NCI-H774 (cell line): ENCODE results near the gene SLC16A7.

Source experiments
- DNase-seq: peaks from one replicate; lab custom pipeline; 2025; lab: John Stamatoyannopoulos, UW

SLC16A7 gene

DNA sequence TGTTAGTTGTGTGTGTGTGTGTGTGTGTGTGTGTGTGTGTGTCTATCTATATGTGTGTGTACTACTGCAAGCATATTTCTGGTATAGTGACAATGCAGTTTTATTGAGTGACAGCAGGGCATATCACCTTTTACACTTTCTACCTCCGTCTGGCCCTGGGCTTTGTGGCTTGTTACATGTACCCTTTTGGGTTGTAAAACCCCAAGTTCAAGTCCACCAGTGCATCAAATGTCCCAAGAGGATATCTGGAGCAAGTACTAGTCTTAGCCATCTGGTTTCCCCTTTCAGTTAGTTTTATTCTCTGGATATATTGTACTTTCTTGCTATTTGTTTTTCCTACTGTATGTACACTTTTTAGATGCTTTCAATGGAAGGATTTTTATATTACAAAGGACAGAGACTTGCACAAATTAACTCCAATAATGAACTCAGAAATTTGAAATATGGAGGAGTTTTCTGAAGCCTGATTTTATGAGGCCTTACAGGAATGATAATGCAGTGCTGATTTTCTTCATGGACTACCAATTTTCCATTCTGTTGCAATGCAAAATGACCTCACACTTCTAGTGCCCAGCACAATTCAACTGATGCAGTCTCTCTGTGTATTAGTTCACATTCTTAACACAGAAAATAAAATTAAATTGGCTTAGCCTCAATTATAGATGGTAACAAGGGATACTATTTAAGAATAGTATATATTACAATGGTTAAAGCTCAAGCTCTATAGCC lies 29.1 kb downstream of the SLC16A7 start:
- no peak for DNase-seq

DNA sequence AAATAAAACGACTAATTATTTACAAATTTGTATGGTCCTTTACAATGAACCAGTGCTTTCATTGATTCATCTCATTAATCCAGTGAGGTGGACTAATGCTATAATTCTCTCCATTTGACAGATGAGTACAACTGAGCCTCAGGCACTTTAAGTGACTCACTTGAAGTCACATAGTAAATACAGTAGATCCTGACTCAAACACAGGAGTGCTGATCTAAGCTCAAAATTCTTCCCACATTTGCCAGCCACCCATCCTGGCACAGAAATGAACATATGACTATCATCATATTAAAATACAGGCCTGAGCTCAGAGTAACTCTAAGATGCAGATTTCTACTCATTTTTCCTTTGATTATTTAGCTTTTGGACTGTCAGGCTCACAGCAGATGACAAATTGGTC lies 30.6 kb downstream of the SLC16A7 start:
- no peak for DNase-seq

DNA sequence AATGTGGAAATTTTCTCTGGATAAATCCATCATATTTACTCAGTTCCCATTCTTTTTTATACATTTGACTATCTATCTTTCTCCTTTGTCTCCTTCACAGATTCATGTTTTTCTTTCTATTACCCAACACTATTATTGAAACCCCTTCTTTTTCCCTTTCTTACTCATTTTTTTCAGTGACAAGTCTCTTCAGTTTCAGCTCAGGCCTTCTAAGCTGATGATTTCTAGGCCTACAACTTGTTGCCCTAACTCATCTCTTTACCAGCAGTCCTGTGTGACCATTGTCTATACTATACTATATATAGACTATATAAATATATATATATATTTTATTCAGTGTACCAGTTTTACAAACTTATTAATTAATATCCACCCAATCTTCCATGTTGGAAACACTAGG lies 31.8 kb downstream of the SLC16A7 start:
- DNase-seq: no peak

DNA sequence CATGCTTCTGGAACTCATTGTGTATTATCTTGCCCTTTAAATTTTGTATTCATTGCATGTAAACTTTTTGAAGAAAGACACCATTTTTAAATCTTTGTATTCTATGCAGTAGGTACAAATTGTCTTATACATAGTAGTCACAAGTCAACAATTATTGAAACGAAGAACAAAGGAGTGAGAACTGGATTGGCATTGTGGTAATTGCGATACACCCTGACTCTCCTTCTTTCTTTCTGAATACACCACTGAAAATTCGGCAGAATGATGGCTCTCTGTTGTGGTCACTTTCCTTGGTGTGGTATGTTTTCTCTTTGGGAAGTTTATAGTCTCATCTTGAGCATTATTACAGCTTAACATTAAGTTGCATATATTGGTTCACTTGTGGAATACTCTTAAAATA lies 34.1 kb downstream of the SLC16A7 start:
- DNase-seq: no peak

DNA sequence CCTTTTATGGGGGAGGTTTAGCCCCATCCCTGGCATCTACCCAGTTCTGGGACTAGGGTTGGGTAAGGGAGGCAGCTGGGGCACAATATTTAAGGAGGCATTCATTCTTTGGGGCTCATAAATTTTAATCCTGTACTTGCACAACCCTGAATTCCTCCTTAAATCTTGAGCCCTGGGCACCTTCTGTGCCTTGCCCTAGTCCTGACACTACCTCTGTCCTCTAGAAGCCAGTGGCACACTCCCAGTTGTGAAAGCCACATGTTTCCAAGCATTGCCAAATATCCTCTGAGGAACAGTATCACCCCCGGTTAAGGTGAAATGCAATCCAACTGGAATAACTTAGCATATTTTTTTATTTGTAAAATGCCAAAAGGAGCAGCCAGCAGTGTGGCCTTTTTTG lies 36.6 kb downstream of the SLC16A7 start:
- DNase-seq: no peak

DNA sequence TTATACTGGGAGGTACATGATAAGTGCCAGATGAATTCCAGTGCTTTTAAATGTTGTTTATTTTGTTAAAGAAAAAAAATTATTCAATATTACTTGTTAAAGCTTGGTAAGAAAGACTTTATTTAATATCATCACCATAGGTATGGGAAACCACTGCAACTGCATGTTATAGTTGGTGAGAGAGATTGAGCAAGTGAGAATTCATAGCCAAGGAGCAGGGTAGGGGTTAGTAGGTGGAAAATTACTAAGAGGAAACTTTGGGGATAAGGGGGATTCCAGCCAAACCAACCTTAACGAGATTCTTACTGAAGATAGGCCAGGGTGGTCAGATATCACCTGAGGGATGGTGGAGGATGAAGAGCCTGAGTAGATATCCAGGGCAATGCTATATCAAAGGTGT lies 38.4 kb downstream of the SLC16A7 start:
- no peak for DNase-seq

DNA sequence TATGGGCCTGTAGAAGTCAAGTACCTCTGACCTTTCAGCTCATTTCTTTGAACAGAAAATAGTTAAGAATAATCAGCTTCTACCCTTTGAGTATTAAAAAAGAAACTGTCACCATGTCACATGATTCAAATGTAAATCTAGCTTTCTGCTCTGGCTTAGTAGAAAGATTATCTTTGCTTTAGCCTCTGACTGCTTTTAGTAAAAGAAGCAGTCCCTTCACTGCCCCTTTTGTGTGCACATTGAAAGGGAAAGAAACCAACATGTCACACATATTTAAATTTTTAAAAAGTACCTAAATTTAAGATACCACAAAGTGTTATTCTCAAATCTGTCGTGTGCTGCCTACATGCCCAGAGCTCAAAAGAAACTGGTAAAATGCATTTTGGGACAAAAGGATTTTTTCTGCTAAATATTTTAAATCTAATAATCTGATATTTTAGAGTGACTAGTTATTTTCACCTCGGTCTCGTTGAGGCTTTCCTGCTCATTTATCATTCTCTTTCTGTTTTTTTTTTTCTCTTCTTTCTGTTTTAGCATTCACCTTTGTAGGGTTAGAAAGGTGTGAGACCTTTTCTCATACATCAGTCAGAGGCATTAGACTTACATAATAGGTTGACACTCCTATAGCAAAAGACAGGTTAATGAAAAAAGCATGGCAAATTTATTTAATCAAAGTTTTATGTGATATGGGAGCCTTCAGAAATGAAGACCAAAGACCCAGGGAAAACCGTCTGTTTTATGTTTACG lies 41.3 kb downstream of the SLC16A7 start:
- no peak for DNase-seq

DNA sequence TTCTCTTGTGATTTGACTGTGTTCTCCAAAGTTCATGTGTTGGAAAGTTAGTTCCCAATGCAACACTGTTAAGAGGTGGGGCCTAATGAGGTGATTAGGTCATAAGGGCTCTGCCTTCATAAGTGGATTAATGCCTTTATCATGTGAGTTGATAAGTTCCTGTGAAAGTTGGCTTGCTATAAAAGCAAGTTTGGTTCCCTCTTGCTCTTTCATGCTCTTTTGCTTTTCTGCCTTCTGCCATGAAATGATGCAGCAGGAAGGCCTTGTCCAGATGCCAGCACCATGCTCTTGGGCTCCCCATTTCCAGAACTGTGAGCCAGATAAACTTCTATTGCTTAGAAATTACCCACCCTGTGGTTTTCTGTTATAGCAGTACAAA lies 41.9 kb downstream of the SLC16A7 start:
- no peak for DNase-seq

DNA sequence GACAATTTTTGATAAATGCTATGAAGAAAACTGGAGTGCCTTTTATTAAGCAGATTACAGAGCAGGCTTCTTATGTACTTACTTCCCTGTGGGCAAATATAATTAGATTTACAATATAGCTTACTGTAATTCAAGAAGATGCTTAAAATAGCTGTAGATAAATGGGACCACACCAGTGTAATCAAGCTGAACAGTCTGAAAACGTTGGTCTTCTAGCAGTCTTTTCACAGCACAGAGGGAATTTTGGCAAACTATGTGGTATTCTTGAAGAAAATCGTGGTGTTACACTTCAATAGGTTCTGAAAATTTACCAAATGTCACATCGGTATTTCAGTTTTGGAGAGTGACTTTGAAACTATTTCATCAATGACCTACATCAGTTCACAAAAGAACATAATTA lies 47.7 kb downstream of the SLC16A7 start:
- DNase-seq: no peak

DNA sequence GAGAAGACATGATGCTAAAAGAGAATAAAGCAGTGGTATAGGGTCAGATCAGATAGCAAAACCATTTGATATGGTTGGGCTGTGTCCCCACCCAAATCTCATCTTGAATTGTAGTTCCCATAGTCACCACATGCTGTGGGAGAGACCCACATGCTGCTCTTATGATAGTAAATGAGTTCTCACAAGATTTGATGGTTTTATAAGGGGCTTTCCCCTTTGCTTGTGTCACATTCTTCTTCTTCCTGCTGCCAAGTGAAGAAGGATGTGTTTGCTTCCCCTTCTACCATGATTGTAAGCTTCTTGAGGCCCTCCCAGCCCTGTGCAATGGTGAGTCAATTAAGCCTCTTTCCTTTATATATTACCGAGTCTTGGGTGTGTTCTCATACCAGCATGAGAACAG lies 49.4 kb downstream of the SLC16A7 start:
- DNase-seq: no peak

DNA sequence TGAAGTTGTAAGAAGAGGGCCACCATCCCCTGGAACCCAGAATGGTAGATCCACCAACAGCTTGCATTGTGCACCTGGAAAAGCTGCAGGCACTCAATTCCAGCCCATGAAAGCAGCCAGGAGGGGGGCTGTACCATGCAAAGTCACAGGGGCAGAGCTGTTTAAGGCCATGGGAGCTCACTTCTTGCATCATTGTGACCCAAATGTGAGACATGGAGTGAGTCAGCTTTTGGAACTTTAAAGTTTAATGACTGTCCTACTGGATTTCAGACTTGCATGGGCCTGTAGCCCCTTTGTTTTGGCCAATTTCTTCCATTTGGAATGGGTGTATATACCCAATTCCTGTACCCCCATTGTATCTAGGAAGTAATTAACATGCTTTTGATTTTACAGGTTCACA lies 50.8 kb downstream of the SLC16A7 start:
- no peak for DNase-seq

DNA sequence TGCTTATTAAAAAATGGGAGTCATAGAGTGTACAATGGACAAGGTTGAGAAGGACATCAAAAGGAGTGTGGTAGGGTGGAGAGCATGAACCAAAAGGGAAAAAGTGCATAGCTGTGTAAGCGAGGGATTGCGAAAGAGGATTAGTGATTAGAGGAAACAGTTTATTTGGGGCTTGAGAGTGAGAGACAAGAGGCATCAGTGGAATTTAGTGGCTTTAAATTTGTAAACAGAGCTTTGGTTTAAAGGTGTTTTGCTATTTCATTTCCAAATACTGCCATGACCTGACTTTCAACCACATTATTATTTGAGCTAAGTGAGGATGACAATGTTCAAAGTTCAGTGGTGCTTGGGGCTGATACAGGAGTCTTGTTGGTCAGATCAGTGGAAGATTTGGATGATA lies 53.4 kb downstream of the SLC16A7 start:
- no peak for DNase-seq

DNA sequence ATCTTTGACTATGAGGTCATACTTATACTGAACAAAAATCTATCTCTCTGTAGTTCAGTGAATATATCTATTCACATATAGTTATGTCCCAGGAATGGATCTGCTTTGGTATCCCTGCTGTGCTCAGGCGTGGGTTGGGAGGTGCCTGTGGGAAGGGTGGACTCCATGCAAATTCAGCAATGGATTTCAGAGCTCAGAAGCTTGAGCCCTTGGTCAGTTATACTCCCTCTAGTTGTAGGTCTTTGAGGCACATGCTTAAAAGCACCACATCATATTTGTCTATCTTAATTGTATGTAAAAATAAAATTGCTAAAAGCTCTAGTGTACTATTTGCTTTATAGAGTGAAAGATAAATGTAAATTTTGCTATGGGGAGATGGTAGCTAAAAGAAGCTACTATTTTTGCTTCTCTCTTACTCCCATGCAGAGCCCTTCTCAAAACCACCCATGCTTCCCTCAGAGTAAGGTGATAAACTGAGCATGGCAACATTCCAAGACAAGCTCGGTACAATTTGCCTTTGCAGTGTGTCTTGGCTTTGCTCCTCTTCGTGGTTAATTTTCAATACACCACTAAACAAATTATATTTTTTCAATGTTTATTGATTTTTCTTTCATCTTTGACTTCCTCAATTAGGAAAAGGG lies 54.9 kb downstream of the SLC16A7 start:
- DNase-seq: no peak

DNA sequence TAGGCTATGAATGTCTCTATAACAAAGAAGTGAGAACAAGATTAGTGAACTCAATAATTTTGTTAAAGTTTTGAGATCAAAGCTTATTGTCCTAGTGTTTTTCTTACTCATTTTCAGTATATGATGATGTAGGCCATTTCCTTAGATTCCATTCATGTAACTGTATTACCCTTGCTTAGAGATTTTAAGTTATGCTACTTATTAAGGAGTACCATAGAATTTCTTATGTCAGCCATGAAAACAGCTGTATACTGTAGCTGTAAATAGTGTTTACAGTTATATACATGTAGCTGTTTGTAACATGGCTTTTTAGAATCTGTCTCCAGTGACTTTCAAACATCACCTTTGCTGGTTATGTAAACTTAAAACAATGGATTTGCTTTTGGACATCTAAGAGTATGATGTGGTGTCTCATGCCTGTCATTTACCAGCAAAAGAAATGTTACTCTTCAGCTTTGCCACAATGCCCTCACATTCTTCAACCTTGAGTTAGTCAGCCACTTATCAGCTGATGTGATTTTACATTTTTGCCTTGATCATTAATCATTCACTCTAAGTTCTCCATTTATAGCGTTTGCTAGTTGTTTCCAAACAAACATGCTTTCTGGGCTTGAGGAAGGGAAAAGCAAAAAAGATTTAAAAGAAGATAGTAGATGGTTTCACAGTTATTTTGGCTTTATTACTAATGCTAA lies 55.5 kb downstream of the SLC16A7 start:
- no peak for DNase-seq

DNA sequence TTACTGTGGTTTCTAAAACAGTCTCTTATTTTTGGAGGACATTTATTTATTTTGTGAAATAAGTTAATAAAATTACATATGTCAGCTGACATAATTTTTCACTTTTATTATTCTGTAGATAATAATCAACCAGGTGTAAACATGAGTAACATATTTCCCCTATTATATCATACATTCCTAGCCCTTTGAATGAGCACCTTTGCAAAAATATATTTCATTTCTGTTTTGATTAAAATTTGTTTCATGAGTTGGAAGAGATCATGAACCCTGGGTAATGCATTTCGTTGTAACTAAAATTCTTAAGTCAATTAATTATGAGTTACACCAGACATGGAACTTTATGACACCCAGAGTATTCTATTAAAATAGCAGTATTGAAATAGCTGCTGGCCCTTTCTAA lies 56.3 kb downstream of the SLC16A7 start:
- no peak for DNase-seq

DNA sequence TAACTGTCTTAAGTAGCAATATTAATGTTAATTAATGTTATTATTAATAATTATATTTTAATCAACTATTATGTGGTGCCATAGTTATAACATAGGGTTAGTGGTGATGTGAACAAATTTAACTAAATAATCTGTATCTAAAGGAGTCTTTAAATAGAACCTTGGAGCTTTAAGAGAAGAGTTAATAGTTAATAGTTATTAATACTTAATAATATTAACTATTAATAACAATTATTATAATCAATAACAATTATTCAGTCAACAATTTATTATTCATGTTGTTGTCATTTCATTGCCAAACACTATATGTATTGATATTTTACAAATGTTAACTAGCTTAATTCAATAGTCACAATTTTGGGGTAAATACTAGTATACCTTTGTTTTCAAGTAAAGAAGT lies 58.2 kb downstream of the SLC16A7 start:
- no peak for DNase-seq

DNA sequence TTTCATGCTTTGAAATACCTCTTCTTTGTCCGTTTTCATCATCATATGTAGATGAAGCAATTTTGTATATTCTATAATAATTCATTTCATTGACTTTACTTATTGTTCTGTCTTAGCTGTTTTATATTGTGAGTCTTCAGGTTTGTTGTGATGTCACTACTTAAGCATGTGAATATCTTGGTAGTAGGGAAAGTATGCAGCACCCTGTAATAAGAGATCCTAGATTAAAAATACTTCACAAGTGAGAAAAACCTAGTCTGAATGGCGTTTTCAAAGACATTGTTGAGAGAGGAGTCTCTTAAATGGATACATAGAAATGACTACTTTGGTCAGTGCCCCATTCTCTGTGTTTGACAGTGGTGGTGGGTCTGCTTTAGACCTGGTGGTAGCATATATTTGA lies 61.4 kb downstream of the SLC16A7 start:
- DNase-seq: no peak

DNA sequence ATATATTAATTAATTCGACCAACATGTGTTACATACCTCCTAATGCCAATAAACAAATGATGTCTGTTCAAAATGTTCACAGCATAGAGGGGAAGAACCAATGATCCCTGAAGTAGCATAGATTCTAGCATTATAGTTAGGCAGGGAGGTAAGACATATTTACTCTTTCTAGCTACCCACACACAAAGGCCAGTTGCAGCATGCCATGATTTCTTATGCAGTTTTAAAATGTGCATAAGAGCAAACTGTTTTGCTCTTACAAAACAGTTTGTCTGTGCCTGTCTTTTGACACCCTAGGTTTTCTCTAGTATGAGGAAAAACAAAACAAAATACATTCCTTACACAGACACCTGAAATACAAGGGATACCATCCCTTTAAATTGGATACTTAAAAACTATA lies 61.9 kb downstream of the SLC16A7 start:
- no peak for DNase-seq

DNA sequence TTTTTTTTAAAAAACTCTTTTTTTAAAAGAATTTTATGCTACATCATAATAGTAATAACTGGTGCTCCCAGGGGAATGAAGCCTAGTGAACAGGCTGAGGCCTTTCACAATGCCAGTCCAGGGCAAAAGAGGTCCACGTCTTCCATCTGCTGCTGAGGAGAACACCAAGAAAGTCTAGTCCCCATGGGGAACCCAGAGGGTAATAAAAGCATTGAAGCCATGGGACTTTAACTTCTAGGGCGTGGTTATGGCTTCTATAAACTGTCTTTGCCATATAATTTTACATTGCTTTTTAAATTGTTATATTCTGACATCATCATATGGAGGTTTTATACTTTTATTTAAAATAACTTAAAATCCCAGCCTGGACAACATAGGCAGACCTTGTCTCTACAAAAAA lies 64.3 kb downstream of the SLC16A7 start:
- no peak for DNase-seq

DNA sequence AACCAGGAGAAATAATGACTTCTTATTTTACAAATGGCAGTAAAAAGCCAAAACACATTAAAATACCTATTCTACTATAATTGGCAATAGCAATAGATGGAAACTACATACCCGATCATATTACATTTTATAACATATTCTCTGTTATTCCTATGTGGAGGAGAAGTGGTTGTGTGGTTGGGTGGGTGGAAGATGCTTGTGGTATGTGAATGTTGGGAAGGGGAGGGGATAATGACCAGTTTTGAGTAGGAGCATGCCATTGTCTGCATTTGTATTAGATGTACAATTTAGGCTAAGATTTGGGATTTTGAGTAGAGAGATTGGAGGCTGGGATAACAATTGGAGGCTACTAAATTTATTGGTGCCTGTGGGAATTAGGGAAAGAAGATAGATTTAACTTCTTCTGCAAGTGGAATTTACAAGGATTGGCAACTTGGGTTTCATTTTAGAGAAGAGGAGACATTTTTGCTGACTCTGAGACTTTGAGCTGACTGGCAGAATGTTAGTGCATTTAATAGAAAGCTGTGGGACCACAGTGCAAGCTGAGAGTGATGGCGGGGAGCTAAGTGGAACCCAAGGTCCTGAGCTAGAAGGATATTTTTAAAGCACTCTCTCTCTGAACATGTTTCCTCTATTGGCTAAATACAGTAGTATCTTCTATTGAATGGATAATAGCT lies 65.2 kb downstream of the SLC16A7 start:
- DNase-seq: no peak

DNA sequence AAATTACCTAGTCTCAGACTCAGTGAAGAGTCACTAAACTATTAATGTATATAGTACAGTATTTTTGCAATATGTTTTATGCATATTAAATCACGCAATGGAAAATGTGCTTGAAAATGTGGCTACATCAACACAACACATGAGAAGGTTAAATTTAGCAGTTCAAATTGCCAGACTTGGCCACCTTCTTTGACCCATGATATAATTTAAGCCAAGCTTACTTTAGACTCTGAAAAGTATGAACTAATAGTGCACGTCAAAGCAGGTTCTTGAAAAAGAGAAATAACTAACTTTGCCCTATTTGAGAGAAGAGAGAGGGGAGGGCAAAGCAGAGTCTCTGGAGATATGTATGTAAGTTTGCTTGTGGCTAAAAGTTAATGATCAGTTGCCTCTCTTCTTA lies 68.7 kb downstream of the SLC16A7 start:
- DNase-seq: no peak

DNA sequence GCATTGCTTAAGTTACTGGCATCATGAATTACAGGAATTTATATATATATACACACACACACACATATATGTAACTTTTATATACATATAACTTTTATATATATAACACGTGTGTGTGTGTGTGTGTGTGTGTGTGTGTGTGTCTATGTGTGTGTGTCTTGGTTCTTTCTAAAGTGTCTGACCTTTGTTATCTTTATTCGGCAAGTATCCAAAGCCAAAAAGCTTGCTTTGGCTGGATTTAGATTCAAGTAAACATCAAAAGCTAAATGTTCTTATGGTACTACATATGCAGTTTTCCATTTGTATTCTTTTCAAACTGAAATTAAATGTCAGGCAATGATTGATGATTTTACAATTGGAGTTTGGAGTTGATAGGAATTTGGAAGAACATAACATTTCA lies 69.9 kb downstream of the SLC16A7 start:
- no peak for DNase-seq
